Stimulated activated CD4-positive, alpha-beta T cell treated with anti-CD3 and anti-CD28 coated beads, TNF-alpha, amount 100 ng/mL, for 48 hours (primary cell): ENCODE data around the gene ATXN7L2.
A peak's percentile ranks its signal among the peaks of the same experiment; 100 is the strongest.

Source experiments
- DNase-seq, 3 donors: peaks; one replicate each; pipeline ENCODE4 v3.0.0-alpha.2; 2020; ENCODE audit warnings: low read depth in 3 of 3

ATXN7L2 gene

DNA sequence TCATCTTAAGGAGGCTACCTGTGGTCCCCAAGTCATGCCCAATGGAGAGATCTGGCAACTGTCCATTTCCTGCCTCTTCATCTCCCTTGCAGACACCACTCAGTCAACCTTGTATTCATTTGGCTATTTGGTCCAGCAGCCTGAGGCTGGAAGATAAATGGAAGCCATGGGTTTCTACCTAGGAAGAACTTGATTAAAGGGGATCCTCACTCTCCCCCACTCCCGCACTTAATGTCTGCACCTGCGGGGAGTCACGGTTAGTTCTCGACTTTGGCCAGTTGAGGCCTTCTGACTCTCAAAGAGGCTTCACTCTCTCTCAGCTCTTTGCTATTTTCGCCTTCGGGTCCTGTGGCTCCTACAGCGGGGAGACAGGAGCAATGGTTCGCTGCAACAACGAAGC is 8.4 kb upstream of the ATXN7L2 start:
- no peak for DNase-seq

- DNase-seq = no peak
Measured at GRCh38 chr1:109476825-109477224, 6.9 kb upstream of the ATXN7L2 start.

GRCh38 chr1:109477821-109478220 is 5.9 kb upstream of the ATXN7L2 start:
- no peak for DNase-seq

- peak in 1 of 3 donors; percentile 33 for DNase-seq
Measured at GRCh38 chr1:109478806-109479205, 4.9 kb upstream of the ATXN7L2 start.

GRCh38 chr1:109479311-109479710 is 4.4 kb upstream of the ATXN7L2 start:
- no peak for DNase-seq

DNA sequence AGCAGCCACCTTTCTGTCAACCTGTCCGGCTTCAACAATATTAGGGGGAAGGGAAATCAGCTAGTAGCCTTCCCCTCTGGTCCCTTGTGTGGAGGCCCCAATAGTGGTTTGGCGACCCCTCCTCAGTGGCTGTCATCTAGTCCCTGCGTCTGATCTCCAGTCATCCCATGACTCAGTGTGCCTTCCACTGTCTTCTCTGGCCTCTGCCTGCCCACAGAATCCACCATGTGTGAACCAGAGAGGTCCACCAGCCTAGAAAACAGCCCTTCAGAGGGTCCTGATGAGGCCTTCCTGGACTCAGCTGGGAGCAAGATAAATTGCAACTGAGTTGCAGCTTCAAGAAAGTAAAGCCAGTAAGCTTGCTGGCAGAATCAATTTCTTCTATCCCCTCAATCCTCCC is 3.8 kb upstream of the ATXN7L2 start:
- no peak for DNase-seq

DNA sequence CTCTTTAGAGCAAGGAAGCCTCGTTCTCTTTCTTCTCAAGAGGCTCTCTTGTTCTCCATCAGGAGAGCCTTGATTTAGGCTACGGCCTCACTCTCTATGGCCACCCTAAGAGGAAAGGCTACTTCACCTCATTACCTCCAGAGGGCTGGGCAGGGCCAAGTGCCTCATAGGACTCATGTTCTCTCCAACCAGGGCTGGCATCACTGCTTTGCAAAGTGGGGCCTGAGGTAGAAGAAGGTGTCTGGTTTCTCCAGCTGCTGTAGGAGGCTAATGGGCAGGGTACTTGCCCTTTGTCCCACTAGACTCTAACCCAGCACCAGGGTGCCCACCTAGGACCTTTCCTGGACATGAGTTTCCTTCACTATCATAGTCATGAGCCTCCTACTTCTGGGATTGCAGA is 2.1 kb upstream of the ATXN7L2 start:
- DNase-seq = no peak

- DNase-seq = no peak
Measured at GRCh38 chr1:109482242-109482641, 1.5 kb upstream of the ATXN7L2 start.

DNA sequence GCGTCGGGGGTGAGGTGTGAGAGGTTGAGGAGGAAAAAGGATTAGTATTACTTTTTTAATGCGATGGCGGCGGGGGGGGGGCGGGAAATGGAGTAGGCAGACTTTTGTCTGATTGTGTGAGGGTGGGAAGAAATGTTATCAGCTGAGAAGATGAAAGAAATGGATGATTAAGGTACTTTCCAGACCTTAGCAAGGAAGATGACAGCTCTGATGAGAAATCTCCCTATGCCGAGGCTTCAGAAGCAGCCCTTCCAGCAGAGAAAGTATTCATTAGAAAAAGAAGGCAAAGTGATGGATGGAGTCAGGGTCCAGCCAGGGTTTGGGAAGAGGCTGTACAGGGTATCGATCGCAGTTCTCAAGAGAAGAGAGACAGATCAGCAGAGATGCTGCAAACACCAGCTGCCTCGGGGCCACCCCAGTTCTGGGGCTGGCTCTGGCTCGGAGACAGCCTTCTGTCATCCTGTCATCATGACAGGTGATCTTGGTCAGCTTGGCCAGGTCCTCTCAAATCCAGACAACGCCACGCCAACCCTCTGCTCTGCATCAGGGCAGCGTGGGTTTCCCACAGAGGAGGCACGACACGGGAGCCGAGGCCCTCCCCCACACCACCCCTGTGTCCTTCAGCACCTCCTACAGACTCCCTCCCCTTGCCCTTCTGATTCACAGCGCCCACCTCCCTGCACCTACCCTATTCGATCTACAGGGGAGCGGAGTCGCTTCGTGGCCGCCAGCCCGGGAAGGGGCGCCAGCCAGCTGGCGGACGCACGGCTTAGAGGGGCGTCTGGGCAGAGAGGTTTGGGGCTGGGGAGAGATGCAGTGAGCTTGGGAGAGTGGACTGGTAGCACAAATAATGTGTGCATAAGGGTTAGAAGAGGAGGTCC is 674 bp upstream of the ATXN7L2 start:
- peak in 1 of 3 donors; percentile 21 for DNase-seq

DNA sequence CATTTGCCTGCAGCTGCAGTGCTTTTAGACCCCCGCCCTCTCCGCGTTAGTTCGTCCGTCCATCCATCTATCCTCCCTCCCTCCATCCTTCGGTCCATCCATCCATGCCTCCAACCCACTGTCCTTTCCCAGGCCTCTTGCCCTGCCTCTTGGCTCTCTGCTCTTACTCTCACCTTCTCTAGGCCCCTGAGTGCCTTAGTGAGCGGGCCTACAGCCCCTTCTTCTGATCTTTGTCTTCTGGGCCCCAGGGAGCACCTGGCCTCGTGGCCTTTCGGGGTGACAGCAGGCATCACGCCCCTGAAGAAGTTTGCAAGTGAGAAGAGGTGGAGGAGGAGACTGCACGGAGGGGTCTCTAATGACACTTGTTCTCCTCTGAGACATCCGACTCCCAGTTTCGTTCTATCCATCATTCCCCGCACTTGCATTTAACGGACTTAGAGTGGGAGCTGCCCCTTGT is 842 bp downstream of the ATXN7L2 start:
- no peak for DNase-seq

DNA sequence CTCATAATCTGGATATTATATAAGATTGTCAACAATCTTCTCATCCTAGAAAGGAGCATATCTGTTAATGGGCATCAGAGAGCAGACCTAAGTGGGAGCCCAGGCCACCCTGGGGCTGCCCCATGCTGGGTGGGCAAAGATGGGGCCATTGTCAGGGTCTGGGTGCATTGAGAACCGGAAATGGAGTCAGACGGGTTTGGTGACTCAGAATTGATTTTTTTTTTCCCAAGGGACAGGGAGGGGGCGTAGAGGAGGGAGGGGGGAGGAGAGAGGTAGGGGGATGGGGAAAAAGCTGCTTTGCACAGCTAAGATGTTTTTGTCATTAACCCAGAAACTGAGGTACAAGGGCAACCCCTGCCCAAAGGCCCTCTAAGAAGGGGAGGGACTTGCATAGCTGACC is 1.3 kb downstream of the ATXN7L2 start:
- no peak for DNase-seq

- no peak for DNase-seq
Measured at GRCh38 chr1:109487261-109487660, 3.6 kb downstream of the ATXN7L2 start.

DNA sequence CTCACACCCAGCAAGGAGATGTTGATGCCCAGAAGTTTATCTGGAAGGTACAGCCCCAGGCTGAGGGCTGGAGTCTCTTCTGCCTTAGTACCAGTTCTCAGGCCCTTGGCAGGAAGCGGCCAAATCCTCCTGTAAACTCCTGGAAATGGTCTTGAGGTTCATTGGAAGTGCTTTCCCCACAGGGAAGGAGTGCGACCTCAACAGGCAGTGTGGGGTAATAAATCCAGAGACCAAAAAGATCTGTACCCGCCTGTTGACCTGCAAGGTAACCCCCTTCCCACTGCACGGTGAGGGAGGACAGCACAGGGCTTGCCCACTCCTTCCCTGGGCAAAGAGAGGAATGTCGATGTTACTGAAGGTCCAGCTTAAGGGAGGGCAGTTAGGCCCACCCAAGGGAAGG is 4.5 kb downstream of the ATXN7L2 start:
- no peak for DNase-seq

GRCh38 chr1:109488696-109489095 is 5.0 kb downstream of the ATXN7L2 start:
- DNase-seq = no peak

DNA sequence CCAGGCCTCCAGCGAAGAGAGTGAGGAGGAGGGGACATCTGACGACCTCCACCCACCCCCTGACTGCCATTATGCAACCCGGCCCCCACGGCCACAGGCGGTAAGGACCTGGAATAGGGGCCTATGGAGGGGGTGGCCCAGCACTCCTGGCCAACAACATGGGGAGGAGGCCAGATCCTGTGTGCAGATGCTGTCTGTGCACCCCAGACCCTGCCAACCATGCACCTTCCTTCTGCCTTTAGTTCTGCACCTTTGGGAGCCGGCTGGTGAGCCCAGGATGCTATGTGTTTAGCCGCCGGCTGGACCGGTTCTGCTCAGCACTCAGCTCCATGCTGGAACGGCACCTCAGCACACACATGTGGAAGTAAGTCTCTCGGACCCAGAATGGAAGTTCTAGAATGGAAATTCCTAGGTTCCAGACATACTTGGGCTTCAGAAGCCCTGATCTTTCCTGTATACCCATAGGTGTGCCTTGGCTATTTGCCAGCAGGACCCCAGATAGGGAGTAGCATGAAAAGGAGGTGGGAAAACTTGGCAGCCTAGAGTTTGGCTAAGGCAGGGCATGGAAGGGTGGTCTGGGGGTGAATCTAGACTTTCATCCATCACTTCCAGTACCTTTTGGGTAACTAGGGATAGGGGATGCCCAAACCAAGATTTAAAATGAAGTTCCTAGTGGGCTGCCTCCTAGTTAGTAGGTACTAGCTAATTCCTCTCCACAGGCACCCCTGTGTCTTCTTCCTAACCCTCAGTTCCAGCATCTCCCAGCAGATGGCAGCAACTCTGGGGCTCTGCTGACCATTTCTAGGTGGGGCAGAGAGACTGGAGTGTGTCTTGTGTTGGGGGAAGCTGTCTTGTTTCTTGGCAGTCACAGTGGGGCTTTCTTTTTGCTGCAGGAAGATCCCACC is 6.6 kb downstream of the ATXN7L2 start:
- DNase-seq = peak in 1 of 3 donors; percentile 64

DNA sequence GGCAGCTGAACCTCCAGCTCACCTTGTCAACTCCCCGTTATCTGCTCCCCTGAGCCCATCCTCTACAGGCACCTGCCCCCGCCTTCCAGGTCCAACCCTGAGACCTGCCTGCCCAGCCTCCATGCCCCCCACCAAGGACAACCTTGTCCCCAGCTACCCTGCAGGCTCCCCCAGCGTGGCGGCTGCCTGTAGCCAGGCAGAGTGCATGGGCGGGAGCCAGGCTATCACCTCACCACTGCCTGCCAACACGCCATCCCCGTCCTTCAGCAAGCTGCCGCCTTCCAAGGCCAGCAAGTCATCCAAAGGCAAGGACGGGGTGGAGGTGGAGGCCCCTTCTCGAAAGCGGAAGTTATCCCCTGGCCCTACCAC is 7.2 kb downstream of the ATXN7L2 start:
- no peak for DNase-seq

DNA sequence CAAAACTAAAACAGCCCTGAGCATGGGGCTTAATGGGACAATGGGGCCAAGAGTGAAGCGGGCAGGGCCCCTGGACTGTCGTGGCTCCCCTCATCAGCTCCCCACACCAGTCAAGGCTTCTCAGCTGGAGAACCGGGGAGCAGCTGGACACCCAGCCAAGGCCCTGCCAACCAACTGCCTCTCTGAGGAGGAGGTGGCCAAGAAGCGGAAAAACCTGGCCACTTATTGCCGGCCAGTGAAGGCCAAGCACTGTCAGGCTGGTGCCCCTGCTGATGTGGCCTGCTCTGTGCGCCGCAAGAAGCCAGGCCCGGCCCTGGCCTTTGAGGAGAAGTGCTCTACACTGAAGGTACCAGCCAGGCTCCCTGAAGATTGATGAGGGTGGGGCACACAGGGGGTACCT is 7.7 kb downstream of the ATXN7L2 start:
- DNase-seq = no peak

DNA sequence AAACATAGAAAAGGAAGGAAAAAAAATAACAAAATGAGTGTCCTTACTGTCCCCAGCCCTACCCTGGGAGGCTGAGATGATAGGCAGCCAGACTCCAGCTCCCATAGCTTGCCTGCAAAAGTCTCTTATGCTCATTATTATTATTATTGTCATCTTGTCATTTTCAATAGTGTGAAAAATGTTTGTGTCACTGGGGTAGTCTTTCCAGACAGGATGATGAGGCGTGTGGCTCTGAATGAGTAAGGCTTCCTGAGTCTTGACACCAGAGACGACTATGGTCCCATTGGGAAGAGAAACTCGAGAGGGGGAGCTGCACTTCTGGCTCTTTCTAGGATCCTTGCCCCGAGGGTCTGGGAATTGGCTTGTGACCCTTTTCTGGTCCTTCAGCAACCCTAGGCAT is 9.1 kb downstream of the ATXN7L2 start:
- no peak for DNase-seq

DNA sequence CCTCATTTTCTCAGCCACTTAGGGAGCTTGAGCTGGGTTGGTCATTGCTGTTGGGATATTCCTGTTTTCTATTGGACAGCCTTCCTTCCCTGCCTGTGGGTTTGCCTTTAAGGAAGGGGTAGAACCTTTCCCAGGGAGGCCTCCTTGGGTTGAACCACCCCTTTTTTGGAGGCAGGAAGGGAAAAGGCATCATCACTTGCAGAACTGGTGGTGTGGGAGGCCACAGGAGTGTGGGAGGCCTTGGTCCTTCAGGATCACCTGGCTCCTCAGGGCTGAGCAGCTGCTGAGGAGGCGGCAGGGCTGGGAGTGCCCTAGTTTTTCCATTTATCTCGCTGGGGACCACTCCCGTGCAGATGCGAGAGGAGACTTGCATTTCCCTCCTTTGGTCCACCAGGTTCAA is 9.5 kb downstream of the ATXN7L2 start:
- DNase-seq = no peak

- peak; percentile 76 to 87 (median 80) for DNase-seq
Measured at GRCh38 chr1:109493805-109494539, 10.3 kb downstream of the ATXN7L2 start, which contains the start of gene CYB561D1. Gene CYB561D1 (plus strand): TSS chr1:109494094. CDS start chr1:109494140, 46 bp downstream.

GRCh38 chr1:109495738-109496137 is 12.0 kb downstream of the ATXN7L2 start:
- no peak for DNase-seq
